Measurements from ENCODE around the gene SGCD. TPM values are rescaled to one million over a fixed set of nuclear protein-coding genes. Genes with fewer than 3 reads are reported as not detected.

SGCD gene
- total RNA-seq, 4 donors from 2014 or later = 5.1 to 8.1 (median 6.5) TPM

- TF ChIP-seq CTCF (IDR thresholded peaks at IDR 0.05; ENCODE audit: low read depth) = no peak
Measured at GRCh38 chr5:156327296-156327695, 332 bp downstream of the SGCD start.

DNA sequence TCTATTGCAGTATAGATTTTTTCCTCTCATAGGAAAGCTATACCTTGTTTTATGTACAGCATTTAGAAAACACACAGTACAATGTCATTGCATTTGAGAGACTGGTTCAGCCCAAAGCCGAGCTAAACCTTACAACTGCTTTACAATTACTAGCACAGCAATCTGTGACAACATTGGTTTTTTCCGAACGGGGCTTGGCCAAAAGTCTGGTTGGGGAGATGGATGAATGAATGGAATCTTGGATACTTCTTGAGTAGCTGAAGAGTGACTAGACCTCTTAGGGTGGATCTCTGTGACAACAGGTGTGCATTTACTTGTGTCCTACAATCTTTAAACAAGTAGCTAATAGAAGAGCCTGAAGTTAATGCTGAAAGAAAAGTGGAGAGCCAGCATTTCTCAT lies 1.2 kb downstream of the SGCD start:
- no peak for TF ChIP-seq CTCF (IDR thresholded peaks at IDR 0.05; ENCODE audit: low read depth)

- TF ChIP-seq CTCF (IDR thresholded peaks at IDR 0.05; ENCODE audit: low read depth) = no peak
Measured at GRCh38 chr5:156328766-156329165, 1.8 kb downstream of the SGCD start.

GRCh38 chr5:156329171-156329611 lies 2.2 kb downstream of the SGCD start:
- no peak for TF ChIP-seq CTCF (IDR thresholded peaks at IDR 0.05; ENCODE audit: low read depth)

- TF ChIP-seq CTCF (IDR thresholded peaks at IDR 0.05; ENCODE audit: low read depth) = no peak
Measured at GRCh38 chr5:156330141-156330870, 3.3 kb downstream of the SGCD start.

DNA sequence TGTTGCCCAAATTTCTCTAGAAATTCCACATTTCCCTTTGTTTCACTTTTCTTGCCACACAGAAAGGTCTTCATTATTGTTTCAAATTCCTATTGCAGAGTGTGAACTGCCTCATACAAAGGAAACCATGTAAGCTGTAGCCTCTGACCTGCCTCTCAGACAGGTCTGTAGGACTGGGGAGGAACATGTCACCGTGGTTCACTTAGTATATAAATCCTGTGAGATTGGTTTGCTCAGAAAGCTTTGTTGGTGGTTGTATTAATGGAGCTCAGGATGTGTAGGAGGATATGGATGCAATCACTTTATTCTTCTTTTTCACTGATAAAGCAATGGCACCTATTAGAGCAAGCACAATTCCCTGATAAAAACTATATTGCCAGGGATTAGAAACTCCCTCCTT lies 4.2 kb downstream of the SGCD start:
- no peak for TF ChIP-seq CTCF (IDR thresholded peaks at IDR 0.05; ENCODE audit: low read depth)

GRCh38 chr5:156331845-156332244 lies 4.9 kb downstream of the SGCD start:
- no peak for TF ChIP-seq CTCF (IDR thresholded peaks at IDR 0.05; ENCODE audit: low read depth)
